Astrocyte of the hippocampus (primary cell): ENCODE results near the gene DCTN2.
"Not testable (repeated sequence)": the region's sequence is repeated elsewhere in the genome, so short reads cannot be mapped to it uniquely, and the experiment has no call there.

Experiments used
- DNase-seq: peaks from one replicate; pipeline ENCODE4 v3.0.0; 2011; ENCODE audit warnings: low read depth, low spot score

DCTN2 gene

DNA sequence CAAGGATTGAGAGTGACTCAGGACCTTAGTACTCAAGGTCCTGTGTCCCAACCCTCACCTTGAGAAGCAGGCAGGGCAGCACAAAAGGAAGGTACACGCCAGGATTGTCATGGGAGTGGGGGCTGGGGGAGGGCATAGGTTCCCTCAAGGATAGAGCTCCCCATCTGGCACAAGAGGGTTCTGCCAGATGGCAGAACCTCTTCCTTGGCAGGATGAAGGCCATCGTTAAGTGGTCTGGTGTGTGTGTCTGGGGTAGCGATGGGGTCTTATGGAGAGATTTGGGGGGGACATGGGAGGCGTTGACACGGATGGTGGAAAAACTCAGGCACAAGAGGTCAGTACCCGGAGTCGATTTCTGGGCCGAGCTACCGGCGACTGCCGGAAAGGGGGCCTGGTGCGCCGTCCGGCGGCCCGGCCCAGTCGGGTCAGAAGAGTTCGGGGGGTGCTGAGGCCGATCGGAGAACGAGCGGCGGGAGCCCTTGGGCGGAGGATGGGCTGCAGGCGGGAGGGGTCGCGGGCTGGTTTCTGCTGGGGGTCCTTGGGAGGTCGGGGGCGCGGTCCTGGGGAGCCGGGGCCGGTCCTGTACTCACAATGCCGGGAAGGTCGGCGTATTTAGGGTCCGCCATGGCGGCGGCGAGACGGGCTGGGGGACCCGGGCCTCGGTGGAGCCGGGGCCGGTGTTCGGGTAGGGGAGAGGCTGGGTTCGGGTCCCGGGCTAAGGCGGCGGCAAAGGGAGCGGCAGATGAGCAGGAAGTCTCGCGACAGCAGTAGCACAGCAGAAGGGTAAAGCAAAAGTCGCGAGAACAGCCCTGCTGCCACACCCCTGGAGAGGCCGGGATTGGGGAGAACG is at the start of gene DCTN2:
Gene DCTN2, minus strand, starts transcription at position 755 of the 850 bp plus-strand sequence. Its CDS starts 129 bp downstream, at position 626.
- DNase-seq, result peak; percentile 98

DNA sequence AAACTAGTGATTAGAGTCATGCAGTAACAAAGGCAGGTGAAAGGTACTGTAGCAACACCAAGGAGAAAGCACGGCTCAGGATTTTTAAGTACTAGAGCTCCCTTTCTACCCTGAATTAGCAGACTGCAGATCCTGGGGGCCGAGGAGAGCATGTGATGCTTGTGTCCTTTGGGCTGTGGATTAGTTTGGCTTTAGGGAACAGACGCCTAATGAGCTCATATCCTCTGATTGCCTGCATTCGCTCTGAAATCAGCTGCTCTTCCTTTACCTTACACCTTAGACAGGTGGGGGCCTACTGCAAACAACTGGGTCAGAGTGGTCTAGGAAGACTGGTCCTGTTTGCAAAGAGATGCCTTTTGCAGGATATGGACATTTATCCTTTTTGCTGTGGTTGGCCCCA is 46.2 kb upstream of the DCTN2 start:
- DNase-seq, result no peak

DNA sequence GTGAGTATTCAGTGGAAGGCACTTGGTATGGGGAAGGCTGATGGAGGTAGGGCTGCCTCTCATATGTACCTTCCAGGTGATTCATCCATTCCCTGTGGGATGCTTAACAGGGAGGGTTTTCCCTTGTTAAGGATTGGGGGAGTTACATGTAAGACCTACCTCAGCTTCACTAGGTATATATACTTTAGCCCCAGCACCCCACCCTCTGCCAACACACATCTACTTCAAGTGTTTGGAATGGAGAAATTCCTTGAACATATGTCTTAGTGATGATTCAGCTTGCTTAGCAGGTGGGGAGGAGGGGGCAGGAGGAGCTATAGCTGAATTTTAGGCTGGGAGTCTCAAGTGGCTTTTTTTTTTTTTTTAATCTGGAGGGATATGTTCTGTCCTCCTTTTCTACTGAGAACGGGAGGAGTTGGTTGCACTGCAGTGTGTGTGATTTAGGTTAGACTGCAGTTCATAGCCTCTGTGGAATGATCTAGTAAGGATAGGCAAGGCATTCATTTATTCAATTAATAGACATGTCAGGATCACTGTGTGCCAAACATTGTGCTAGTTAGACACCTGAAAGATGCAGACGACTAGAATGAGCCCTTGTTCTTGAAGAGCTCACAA is 45.7 kb upstream of the DCTN2 start:
- no peak for DNase-seq

DNA sequence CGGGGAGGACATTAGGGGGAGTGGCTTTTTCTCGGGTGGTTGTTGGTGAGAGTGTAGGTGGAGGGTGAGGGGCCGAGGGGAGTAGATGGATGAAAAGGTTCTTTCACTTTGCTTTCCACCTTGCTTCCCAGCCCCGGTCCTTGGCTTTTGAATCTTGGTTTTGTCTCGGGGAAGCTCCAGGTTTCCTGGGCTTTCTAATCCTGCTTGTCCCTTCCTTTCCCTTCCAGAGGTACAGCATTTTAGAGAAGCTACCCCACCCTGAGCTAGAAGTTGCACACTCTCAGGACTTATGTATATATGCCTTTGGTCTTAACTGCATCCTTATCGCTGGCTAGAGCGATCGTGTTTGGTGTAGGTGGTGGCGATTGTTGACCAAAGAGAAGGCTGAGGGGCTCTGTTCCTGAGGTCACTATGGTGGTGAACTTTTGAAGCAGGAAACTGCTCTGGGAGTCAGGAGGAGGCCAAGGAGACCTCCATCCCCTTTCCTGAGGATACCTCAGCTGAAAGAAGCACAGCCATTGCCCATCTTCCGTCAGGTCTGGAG is 44.9 kb upstream of the DCTN2 start:
- no peak for DNase-seq

DNA sequence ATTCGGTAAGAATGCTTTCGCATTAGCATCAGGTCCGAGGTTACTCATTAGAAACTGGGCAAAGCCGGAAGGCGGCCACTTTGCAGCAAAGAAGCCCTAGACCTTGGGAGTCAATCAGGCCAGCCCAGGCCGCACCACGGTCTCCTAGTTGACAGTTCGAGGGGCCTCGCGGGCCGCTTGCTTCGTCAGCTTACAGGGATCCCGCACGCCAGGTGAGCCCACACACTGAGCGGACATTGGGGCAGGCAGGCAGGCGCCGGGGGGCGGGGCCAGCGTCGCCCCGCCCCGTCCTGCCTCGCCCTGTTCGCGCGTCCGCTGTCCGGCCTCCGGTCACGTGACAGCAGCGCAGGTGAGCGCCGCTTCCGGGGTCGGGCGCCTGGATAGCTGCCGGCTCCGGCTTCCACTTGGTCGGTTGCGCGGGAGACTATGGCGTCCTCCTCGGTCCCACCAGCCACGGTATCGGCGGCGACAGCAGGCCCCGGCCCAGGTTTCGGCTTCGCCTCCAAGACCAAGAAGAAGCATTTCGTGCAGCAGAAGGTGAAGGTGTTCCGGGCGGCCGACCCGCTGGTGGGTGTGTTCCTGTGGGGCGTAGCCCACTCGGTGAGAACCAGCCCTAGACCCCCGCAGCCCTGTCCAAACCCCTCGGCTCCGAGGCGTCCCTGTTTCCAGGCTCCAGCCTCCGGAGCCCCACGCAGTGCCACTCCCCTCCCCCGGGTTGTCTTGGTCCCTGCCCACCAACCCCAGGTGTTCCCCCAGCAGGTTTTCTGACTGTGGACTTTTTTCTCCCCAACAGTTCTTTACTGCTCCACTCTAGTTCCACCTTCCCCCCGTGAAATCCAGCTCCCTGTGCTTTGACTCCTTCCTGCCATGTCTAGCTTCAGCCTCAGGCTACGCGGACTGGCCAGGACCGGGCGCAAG is 44.1 kb upstream of the DCTN2 start, which contains the start of gene PIP4K2C:
Gene PIP4K2C, plus strand, starts transcription at position 329 of the 918 bp plus-strand sequence. Its CDS starts 98 bp downstream, at position 427.
- peak; percentile 86 for DNase-seq

DNA sequence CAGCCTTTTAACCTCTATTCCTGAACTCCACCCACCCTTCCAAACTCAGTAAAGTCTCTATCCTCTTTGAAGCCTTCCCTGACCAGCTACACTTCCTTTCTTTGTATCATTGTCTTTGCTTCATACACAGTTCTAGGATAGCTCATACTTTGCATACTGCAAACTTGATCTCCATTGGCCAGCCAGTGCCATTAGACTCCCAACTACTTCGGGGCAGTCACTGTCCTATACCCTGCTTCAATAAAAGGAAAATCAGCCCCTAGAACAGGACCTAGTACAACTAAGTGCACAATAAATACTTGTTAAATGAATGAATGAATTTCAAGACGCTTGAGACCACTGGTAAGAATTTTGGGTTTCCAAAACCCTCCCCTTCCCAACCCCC is 43.5 kb upstream of the DCTN2 start:
- no peak for DNase-seq

DNA sequence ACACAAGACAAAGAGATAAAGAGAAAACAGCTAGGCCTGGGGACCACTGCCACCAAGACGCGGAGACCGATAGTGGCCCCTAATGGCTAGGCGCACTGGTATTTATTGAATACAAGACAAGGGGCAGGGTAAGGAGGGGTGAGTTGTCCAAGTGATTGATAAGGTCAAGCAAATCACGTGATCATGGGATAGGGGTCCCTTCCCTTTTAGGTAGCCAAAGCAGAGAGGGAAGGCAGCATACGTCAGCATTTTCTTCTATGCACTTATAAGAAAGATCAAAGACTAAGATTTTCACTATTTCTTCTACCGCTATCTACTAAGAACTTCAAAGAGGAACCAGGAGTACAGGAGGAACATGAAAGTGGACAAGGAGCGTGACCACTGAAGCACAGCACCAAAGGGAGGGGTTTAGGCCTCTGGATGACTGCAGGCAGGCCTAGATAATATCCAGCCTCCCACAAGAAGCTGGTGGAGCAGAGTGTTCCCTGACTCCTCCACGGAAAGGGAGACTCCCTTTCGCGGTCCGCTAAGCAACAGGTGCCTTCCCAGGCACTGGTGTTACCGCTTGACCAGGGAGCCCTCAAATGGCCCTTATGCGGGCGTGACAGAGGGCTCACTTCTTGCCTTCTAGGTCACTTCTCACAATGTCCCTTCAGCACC is 42.1 kb upstream of the DCTN2 start:
- DNase-seq, result not testable (repeated sequence)

DNA sequence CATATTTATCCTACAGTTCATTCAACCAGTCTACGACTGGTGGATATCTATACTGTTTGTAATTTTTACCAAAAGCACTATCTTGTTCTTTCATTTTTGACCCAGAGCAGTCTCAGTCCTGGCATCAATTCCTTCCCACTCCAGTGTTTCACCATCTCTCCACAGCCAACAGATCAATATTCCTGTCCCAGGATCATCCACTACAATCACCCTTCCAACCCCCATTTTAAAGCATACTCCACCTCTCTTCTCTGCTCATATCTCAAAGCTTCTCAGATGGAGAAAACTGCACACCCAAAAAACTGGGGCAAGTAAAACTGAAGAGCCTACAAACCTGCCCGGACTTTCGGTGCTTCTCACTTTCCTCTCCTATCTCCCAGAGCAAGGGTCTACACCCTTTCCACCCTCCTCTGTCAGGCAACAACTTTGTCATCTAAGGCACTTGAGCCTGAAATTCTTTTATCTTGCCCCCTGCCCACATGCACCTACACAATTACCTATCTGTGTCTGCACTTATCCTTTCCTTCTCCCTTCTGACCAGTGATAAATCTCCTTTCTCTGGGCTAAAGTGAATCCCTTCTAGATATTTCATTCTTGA is 39.9 kb upstream of the DCTN2 start:
- no peak for DNase-seq

DNA sequence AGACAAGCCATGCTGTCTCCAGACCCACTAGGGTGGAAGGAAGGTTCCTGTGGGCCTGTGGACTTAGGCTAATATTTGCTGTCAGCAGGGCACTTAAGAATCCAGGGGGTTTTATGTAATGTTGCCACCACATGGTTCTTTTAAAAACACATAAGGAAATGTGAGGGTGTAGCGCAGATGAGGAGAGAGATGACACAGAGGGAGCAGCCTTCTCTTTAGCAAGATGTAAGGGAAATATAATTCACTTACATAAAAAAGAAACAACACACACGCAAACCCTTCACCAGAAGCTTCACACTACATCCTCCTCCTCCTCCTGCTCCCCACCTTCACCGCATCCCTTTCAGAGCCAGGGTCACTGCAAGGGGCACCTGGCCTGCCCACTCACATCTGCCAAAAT is 39.1 kb upstream of the DCTN2 start:
- DNase-seq, result no peak

DNA sequence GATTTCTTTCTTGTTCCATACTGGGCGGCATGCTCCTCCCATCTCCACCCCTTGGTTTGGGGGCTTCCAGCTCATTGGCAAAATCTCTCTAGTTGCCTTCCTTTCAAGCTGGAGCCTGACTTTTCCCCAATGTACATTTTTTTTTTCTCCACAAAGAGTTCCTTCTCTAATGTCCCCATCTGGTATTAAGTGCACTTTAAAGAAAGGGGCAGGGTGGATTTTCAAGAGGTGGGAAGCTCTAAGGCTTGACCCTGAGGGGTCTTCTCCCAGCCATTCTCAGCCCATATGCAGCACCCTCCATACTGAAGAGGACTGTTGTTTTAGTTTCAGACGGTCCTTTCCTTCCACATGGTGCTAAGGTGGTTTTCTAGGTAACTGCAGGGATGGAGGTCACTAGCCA is 38.2 kb upstream of the DCTN2 start:
- DNase-seq, result no peak

DNA sequence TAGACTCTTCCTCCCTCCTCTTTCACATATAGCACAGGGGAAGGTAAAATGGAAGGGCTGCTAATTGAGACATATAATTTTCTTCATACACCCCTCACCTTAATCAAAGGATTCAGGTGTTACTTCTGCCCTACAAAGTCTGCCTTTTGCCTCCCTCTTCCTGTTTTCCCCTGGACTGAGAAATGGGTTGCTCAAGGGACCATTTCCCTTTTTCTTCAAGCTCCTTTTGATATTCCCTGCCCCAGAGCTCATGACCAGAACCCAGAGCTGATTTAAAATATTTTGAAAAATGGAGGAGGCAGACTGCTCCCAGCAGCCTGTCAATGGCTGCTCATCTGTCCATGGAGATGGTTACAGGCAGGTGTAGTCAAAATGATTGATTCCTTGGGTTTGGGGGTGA is 37.7 kb upstream of the DCTN2 start:
- no peak for DNase-seq

DNA sequence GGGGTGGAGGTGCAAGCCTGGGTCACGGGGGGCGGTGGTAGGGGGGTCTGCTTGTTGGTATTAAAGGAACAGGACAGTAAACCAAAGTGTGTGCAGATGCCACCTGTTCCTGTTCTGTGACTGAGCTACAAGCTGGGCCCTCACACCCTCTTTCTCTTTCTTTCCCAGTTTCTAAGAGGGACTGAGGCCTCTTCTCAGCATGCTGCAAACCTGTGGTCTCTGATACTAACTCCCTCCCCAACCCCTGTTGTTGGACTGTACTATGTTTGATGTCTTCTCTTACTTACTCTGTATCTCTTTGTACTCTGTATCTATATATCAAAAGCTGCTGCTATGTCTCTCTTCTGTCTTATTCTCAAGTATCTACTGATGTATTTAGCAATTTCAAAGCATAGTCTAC is 37.1 kb upstream of the DCTN2 start:
- no peak for DNase-seq

DNA sequence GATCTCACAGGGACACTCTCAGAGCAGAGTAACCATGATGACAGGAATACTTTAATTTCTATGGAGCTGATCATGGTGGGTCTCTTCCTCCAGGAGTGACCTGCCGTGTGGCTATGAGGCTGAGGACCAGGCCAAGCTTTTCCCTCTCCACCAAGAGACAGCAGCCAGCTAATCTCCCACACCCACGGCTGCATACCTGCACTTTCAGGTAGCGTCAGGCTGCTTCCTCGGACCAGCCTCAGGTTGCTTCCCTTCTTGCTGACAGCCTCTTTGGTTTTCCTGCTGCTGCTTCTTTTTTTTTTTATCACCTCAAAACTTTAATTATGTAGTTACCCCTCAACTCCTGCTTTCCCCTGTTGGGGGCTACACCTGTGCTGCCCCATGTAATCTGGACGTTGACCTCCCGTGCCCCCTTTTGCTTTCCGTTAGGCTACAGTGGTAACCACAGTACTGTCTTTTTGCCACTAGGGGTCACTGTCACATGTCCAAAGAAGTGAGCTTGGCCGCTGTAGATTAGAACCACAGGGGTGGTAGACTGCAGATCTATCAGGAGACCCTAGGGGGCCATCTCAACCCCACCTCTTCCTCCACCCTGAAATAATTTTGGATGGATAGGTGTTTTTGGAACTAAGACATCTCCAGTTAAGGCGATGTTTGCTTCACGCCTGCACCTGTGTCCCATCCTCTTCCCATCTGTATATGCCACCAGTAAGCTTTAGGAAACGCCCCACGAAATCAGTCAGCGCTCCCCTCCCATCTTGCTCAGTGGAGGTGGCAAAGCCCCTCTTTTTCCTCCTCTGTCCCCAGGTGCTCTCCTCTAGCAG is 36.2 kb upstream of the DCTN2 start:
- peak; percentile 86 for DNase-seq

DNA sequence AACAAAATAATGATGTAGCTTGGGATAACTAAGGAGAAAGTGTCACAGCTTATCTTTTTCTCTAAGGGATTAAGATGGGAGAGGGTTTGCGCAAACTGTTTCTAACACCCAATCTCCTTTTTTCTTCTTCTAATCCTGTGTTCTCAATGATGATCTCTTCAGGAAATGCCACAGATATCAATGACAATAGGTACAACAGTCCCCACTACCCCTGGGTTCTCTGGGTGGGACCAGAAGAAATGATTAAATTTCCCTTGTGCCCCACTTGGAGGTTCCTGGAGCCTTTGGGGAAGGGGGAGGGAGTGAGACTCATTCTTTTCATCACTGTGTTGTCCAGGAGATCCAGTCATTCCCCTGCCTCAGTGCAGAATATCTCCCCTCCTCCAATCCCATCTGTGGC is 35.4 kb upstream of the DCTN2 start:
- no peak for DNase-seq

DNA sequence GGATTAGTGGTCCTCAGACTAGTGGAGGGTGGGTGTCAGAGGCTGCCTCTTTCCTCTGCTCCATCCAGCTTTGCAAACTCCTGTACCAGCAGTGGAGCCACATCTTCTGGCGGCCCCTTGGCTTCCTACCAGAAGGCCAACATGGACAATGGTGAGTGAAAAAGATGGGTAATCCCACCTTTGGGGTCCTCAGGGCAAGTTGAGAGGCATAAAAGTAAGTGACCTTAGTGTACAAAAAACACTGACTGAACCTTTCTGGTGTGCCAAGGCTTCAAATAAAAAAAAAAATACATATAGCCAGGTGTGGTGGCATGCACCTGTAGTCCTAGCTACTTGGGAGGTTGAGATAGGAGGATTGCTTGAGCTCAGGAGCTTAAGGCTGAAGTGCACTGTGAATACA is 34.8 kb upstream of the DCTN2 start:
- no peak for DNase-seq

DNA sequence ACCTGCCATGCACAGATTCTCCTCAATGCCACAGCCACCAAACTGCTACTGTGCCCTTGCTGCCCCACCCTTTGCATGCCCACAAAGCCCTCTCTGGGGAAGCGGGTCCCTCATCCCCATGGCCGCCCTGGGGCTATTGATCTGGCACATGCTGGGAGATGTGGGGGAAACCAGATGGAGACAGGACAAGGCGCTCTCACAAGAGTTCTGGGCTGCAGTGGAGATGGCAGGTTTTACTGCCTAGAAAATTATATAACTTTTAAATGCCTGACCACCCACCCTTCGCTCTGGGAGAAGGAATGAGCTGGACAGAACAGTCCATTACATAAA is 33.4 kb upstream of the DCTN2 start:
- DNase-seq, result no peak

DNA sequence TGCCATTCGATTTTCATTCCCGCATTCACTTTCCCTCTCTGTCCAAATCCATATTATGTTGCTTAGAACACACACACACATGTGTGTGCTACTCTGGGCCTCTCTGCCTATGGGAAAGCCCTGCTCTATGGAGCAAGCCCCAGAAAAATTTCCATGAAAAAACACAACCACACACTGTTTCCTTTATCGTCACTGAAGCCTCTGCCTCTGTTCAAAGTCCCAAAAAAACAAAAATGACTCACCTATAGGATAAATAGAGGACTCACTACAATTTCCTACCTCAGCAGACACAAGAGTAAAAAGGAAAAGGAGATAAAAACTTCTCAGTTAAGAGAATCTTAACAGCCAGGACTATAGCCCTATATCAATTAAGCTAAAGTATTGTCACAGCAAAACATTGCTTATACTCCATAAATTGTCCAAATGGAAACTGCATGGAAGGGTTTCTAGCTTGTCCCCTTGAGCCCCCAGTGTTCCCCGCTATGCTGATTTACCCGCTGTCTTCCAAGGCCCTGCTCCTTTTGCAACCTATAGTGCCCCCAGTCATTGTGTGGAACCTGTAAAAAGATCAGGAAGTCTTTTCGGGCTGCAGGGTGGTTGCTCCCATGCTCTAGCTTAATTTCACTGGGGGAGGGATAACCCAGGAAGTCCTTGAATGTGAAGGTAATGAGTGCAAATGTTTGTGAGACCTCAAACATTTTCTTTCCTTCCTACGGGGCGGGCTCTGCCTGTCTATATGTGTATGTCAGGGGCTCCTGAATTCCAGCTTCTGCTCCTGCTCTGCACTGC is 32.9 kb upstream of the DCTN2 start:
- DNase-seq, result no peak

DNA sequence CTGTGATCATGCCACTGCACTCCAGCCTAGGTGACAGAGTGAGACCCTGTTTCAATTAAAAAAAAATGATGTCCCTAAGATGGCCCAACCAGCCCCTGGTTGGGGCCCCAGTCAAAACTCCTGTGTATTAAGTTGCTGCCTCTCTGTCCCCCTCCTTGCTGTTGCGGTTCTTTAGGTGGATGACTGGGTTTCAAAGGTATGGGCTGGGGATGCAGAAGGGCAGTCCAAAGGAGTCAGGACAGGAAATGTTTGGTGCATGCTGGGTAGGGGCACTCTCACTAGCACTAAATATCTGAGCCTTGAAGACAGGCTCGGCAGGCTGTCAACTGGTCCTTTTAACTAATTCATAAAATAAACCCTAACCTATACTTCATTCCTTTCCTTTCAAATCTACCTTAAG is 32.0 kb upstream of the DCTN2 start:
- DNase-seq, result no peak

DNA sequence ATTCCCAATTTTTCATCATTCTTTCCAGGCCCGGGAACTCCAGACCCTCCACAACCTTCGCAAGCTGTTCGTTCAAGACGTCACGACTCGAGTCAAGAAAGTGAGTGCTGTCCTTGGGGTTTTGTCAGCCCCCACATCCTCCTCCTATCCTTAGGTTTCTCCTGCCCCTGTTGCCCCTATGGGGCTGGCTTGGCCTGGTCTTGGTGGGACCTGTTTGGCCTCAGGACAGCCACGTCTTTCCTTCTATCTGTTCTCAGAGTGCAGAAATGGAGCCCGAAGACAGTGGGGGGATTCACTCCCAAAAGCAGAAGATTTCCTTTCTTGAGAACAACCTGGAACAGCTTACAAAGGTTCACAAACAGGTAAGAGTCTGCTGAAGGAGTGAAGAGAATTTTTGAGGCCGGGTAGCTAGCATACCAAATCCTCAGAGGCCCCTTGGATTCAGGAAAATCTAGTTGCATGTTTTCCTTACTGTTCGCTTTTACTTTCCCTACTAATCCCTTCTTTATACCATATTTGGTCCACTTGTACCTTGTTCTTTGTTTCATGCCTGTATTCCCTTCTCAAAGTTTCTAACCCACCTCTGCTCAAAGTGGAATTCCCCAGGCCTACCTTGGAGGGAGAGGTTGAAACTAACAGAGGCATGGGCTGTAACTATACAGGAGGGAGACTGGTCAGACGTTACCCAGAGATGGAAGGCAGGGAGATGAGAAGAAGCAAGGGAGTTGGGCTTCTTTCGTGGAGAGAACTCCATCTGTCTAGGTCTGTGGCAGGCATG is 31.2 kb upstream of the DCTN2 start:
- no peak for DNase-seq
